ENCODE data around the gene GPRIN1. TPM values are rescaled to one million over a fixed set of nuclear protein-coding genes. Genes with fewer than 3 reads are reported as not detected.

Gene GPRIN1
- total RNA-seq, 2 donors from 2014 or later = 1.7 to 1.9 TPM

GRCh38 chr5:176644878-176645670, 35.1 kb upstream of the GPRIN1 start:
- intact Hi-C loops (cut with DNase I, micrococcal nuclease) = loop anchor here in 1 of 2 donors (10.0 kb wide), 1 partner anchor 230 kb away; the partner anchor contains the start of gene CLTB
- ATAC-seq (no peak), DNase-seq (no peak)

GRCh38 chr5:176644294-176644693, 34.3 kb upstream of the GPRIN1 start:
- no peak for DNase-seq
- ATAC-seq = no peak
- intact Hi-C loops (cut with DNase I, micrococcal nuclease) = loop anchor here in 1 of 2 donors (10.0 kb wide), 1 partner anchor 229 kb away; the partner anchor contains the start of gene CLTB

GRCh38 chr5:176643491-176644219, 33.7 kb upstream of the GPRIN1 start:
- intact Hi-C loops (cut with DNase I, micrococcal nuclease) = loop anchor here in 1 of 2 donors (10.0 kb wide), 1 partner anchor 229 kb away; the partner anchor contains the start of gene CLTB
- no peak for ATAC-seq
- no peak for DNase-seq

GRCh38 chr5:176642675-176643490, 32.9 kb upstream of the GPRIN1 start:
- ATAC-seq (no peak), DNase-seq (no peak)
- intact Hi-C loops (cut with DNase I, micrococcal nuclease) = loop anchor here in 1 of 2 donors (10.0 kb wide), 1 partner anchor 228 kb away; the partner anchor contains the start of gene CLTB

GRCh38 chr5:176640616-176641015, 30.7 kb upstream of the GPRIN1 start:
- intact Hi-C loops (cut with DNase I, micrococcal nuclease) = loop anchor here in 1 of 2 donors (10.0 kb wide), 1 partner anchor 226 kb away; the partner anchor contains the start of gene CLTB
- ATAC-seq = no peak

GRCh38 chr5:176639981-176640380, 30.0 kb upstream of the GPRIN1 start:
- DNase-seq = peak in 1 of 2 donors; percentile 45
- ATAC-seq = no peak
- intact Hi-C loops (cut with DNase I, micrococcal nuclease) = loop anchor here in 1 of 2 donors (10.0 kb wide), 1 partner anchor 225 kb away; the partner anchor contains the start of gene CLTB

More at GRCh38 chr5:176640616-176641015, 30.7 kb upstream of the GPRIN1 start:
- DNase-seq = no peak

GRCh38 chr5:176639208-176639607, 29.3 kb upstream of the GPRIN1 start:
- intact Hi-C loops (cut with DNase I, micrococcal nuclease) = no loop called here
- no peak for ATAC-seq
- DNase-seq = no peak

GRCh38 chr5:176638437-176638836, 28.5 kb upstream of the GPRIN1 start:
- intact Hi-C loops (cut with DNase I, micrococcal nuclease) = no loop called here
- ATAC-seq (no peak), DNase-seq (no peak)

GRCh38 chr5:176637556-176637955, 27.6 kb upstream of the GPRIN1 start:
- DNase-seq = no peak
- intact Hi-C loops (cut with DNase I, micrococcal nuclease) = no loop called here
- no peak for ATAC-seq

- intact Hi-C loops (cut with DNase I, micrococcal nuclease) = no loop called here
- no peak for ATAC-seq
Measured at GRCh38 chr5:176636426-176636825, 26.5 kb upstream of the GPRIN1 start.

GRCh38 chr5:176633598-176633997, 23.6 kb upstream of the GPRIN1 start:
- ATAC-seq = no peak
- no peak for DNase-seq
- intact Hi-C loops (cut with DNase I, micrococcal nuclease) = no loop called here

More at GRCh38 chr5:176636426-176636825, 26.5 kb upstream of the GPRIN1 start:
- DNase-seq = no peak

- no peak for DNase-seq
- intact Hi-C loops (cut with DNase I, micrococcal nuclease) = no loop called here
- ATAC-seq = peak; percentile 49
Measured at GRCh38 chr5:176632745-176633144, 22.8 kb upstream of the GPRIN1 start.

- no peak for ATAC-seq
- DNase-seq = no peak
- intact Hi-C loops (cut with DNase I, micrococcal nuclease) = no loop called here
Measured at GRCh38 chr5:176631383-176632200, 21.6 kb upstream of the GPRIN1 start.

- ATAC-seq = peak; percentile 2
Measured at GRCh38 chr5:176630681-176631222, 20.8 kb upstream of the GPRIN1 start.

GRCh38 chr5:176629853-176630680, 20.1 kb upstream of the GPRIN1 start, which contains the start of the genes EIF4E1B and SNCB:
Gene EIF4E1B, plus strand, starts transcription at chr5:176630675. Its CDS starts 12,113 bp downstream, at chr5:176642788.
Gene SNCB, minus strand, starts transcription at chr5:176630534. Its CDS starts 880 bp downstream, at chr5:176629654.
- no peak for DNase-seq
- ATAC-seq = peak; percentile 38

More at GRCh38 chr5:176630681-176631222, 20.8 kb upstream of the GPRIN1 start:
- no peak for DNase-seq
- intact Hi-C loops (cut with DNase I, micrococcal nuclease) = no loop called here

GRCh38 chr5:176629317-176629852, 19.4 kb upstream of the GPRIN1 start:
- intact Hi-C loops (cut with DNase I, micrococcal nuclease) = no loop called here
- ATAC-seq = no peak

More at GRCh38 chr5:176629853-176630680, 20.1 kb upstream of the GPRIN1 start, which contains the start of the genes EIF4E1B and SNCB:
- intact Hi-C loops (cut with DNase I, micrococcal nuclease) = no loop called here

More at GRCh38 chr5:176629317-176629852, 19.4 kb upstream of the GPRIN1 start:
- no peak for DNase-seq
